B cell (primary cell): Measurements from ENCODE around the gene GMPR2. TPM values are rescaled to one million over a fixed set of nuclear protein-coding genes. Genes with fewer than 3 reads are reported as not detected.
A peak's percentile ranks its signal among the peaks of the same experiment; 100 is the strongest.

ENCODE experiments used
- ATAC-seq: fragments of 200-7000 bp; cut with Tn5 transposase; one replicate; pipeline ENCODE4 v1.10.0; 2021; ENCODE audit warnings: low read depth, mild to moderate bottlenecking, moderate number of reproducible peaks, moderate library complexity
- CTCF ChIA-PET: fragments of 350-600 bp; sonication (Branson Sonifier 250); formaldehyde crosslinking; loops from one replicate; lab custom pipeline; 2021; ENCODE audit warnings: antibody characterized with exemption, inconsistent platforms; lab: Charles Lee
- POLR2A ChIA-PET: fragments of 350-600 bp; sonication (Branson Sonifier 250); formaldehyde crosslinking; loops from one replicate; lab custom pipeline; 2021; ENCODE audit warnings: antibody characterized with exemption; lab: Charles Lee
- DNase-seq: peaks from one replicate; pipeline ENCODE4 v3.0.0; 2013
- H2AFZ ChIP-seq: 2 replicates; pipeline ENCODE4 v1.6.1; 2012; ENCODE audit warnings: mild to moderate bottlenecking, low read depth, low read length; ENCODE audit not compliant: insufficient read depth, poor library complexity, severe bottlenecking
- H3K27ac ChIP-seq, 2 donors: 1 replicate in 1 of 2; 2 replicates in 1 of 2; pipeline ENCODE4 v1.5.1; 2012 to 2013; ENCODE audit warnings: low read length in 2 of 2, mild to moderate bottlenecking in 2 of 2, moderate library complexity in 1 of 2
- H3K27me3 ChIP-seq, 4 experiments: fragments of 200-600 bp in 1 of 4; sonication (generic) in 1 of 4; replicated peaks in 1 of 4; 1 replicate in 2 of 4; 2 replicates in 2 of 4; pipeline versions ENCODE4 v1.6.1 to v1.7.0; 2013 to 2016; ENCODE audit warnings: low read length in 3 of 4, mild to moderate bottlenecking in 2 of 4, mixed read lengths in 1 of 4, moderate library complexity in 1 of 4; ENCODE audit not compliant: insufficient read depth in 4 of 4, control insufficient read depth in 3 of 4; ENCODE audit errors: control extremely low read depth in 1 of 4
- H3K36me3 ChIP-seq, 2 experiments: replicated peaks in 1 of 2; 1 replicate in 1 of 2; 2 replicates in 1 of 2; pipeline versions ENCODE4 v1.6.1 to v1.7.1; 2013; ENCODE audit warnings: low read length in 1 of 2; ENCODE audit not compliant: insufficient read depth in 2 of 2, control insufficient read depth in 1 of 2; ENCODE audit errors: control extremely low read depth in 1 of 2, extremely low read depth in 1 of 2
- H3K4me1 ChIP-seq, 2 donors: fragments of 200-600 bp in 1 of 2; sonication (generic) in 1 of 2; 1 replicate in 1 of 2; 2 replicates in 1 of 2; pipeline versions ENCODE4 v1.5.1 to v1.6.1; 2013 to 2017; ENCODE audit warnings: low read length in 2 of 2; ENCODE audit not compliant: control insufficient read depth in 2 of 2, insufficient read depth in 2 of 2
- H3K4me2 ChIP-seq: replicated peaks from 2 replicates; pipeline ENCODE3; 2012; ENCODE audit warnings: mild to moderate bottlenecking, low read depth, low read length; ENCODE audit not compliant: poor library complexity, severe bottlenecking
- H3K4me3 ChIP-seq, 5 experiments: fragments of 200-600 bp in 1 of 5; sonication (generic) in 1 of 5; 1 replicate in 3 of 5; 2 replicates in 2 of 5; pipeline versions ENCODE4 v1.5.1 to v1.7.0; 2011 to 2016; ENCODE audit warnings: low read length in 4 of 5, mild to moderate bottlenecking in 4 of 5, low read depth in 2 of 5, control low read depth in 1 of 5, moderate library complexity in 1 of 5; ENCODE audit not compliant: insufficient read depth in 1 of 5; ENCODE audit errors: control extremely low read depth in 1 of 5, extremely low read depth in 1 of 5
- H3K79me2 ChIP-seq: fragments of 200-600 bp; sonication (generic); one replicate; pipeline ENCODE4 v1.6.0; 2016; ENCODE audit warnings: low read length; ENCODE audit not compliant: control insufficient read depth, insufficient read depth
- H3K9ac ChIP-seq: fragments of 200-600 bp; sonication (generic); 2 replicates; pipeline ENCODE4 v1.6.1; 2017; ENCODE audit warnings: mild to moderate bottlenecking, low read length, moderate library complexity
- H3K9me3 ChIP-seq, 3 donors: one replicate each; pipeline versions ENCODE4 v1.6.1 to v1.7.1; 2013; ENCODE audit warnings: low read length in 2 of 3; ENCODE audit not compliant: control insufficient read depth in 2 of 3, insufficient read depth in 1 of 3; ENCODE audit errors: control extremely low read depth in 1 of 3
- H4K20me1 ChIP-seq: 2 replicates; pipeline ENCODE4 v1.6.0; 2012; ENCODE audit warnings: mild to moderate bottlenecking, low read length; ENCODE audit not compliant: insufficient read depth, control insufficient read depth, poor library complexity, severe bottlenecking
- H3K27ac Mint-ChIP-seq: one replicate; pipeline ENCODE4 v1.8.0; 2021; ENCODE audit warnings: mixed read lengths
- H3K27me3 Mint-ChIP-seq: one replicate; pipeline ENCODE4 v1.8.0; 2021; ENCODE audit warnings: mixed read lengths
- H3K4me1 Mint-ChIP-seq: one replicate; pipeline ENCODE4 v1.8.0; 2021; ENCODE audit warnings: mixed read lengths
- H3K4me3 Mint-ChIP-seq: one replicate; pipeline ENCODE4 v1.8.0; 2021; ENCODE audit warnings: mixed read lengths
- H3K9me3 Mint-ChIP-seq: one replicate; pipeline ENCODE4 v1.8.0; 2022; ENCODE audit warnings: mixed read lengths; ENCODE audit not compliant: insufficient read depth
- CTCF ChIP-seq: fragments of 200-600 bp; IDR thresholded peaks from one replicate; pipeline ENCODE4 v1.8.0; 2022; ENCODE audit warnings: antibody characterized with exemption, mild to moderate bottlenecking
- EZH2 ChIP-seq: IDR thresholded peaks from 2 replicates; pipeline ENCODE4 v1.6.1; 2012; ENCODE audit warnings: borderline replicate concordance, low read depth, mild to moderate bottlenecking, moderate library complexity, low read length; ENCODE audit not compliant: insufficient read depth, poor library complexity, severe bottlenecking
- WGBS: methylation state at CpG from one replicate; pipeline ENCODE4 v1.1.5; 2013; ENCODE audit warnings: missing lambda C conversion rate; ENCODE audit not compliant: insufficient coverage; 5-methylcytosine and 5-hydroxymethylcytosine counted together
- intact Hi-C: fragments of 100-400 bp; cut with micrococcal nuclease; formaldehyde crosslinking; loops from one replicate; pipeline ENCODE4 v1.10.0; 2022
- polyA plus RNA-seq: library from polyadenylated mRNA; depleted of rRNA; stranded (reverse); fragments of >200 nt; gene quantifications from 2 replicates; pipeline ENCODE4 v1.2.3, GENCODE V29; 2012
- total RNA-seq, 2 donors: library from RNA; stranded (reverse); fragments of 120-200 nt in 1 of 2; gene quantifications; 1 replicate in 1 of 2; 2 replicates in 1 of 2; pipeline versions ENCODE4 v1.2.3 to v1.2.4, GENCODE V29; 2013 to 2022

The GMPR2 gene
- total and polyA plus RNA-seq, 2 donors (not counting 1 experiment from before 2014, with no cell fraction given), result 39.7 to 58.7 TPM

GRCh38 chr14:24194186-24194872 is 38.4 kb upstream of the GMPR2 start:
- H3K27ac ChIP-seq, result peak overlapping the region; percentile 98 to 99
- intact Hi-C loops, result loop anchor here (2.0 kb wide), 1 partner anchor 76 kb away; the partner anchor contains the start of gene RABGGTA
- Mint-ChIP-seq H3K9me3 (no peaks in the 10 kb centered on the region), H3K4me1 (peaks cover 50% of the 10 kb centered on the region), H3K27me3 (no peaks in the 10 kb centered on the region), H3K27ac (peak overlapping the region; percentile 99), H3K4me3 (peak overlapping the region; percentile 89)
- no peaks in the 10 kb centered on the region for H4K20me1 ChIP-seq
- peak overlapping the region; percentile 17 to 99 (median 83) for H3K4me3 ChIP-seq
- ChIA-PET POLR2A (interaction anchor here (2.3 to 3.6 kb wide), 3 partner anchors 19 to 114 kb away, joined by 6 to 64 read pairs (median 16); partner anchors contain the start of genes CHMP4A, IRF9 and MDP1), CTCF (interaction anchor here (0.7 to 3.5 kb wide), 6 partner anchors 13 to 114 kb away, joined by 3 to 10 read pairs (median 4); partner anchors contain the start of genes CIDEB and MDP1)
- H3K36me3 ChIP-seq, result peaks cover 0 to 18% of the 10 kb centered on the region in 2 experiments
- peak overlapping the region; percentile 88 for H2AFZ ChIP-seq
- H3K9me3 ChIP-seq, result no peaks in the 10 kb centered on the region
- TF ChIP-seq EZH2 (no peak), CTCF (no peak)
- DNase-seq (no peak), ATAC-seq (no peak)
- no peaks in the 10 kb centered on the region for H3K27me3 ChIP-seq
- peak overlapping the region; percentile 91 for H3K4me2 ChIP-seq
- H3K4me1 ChIP-seq, result peaks cover 25 to 26% of the 10 kb centered on the region in 2 donors
- 95% methylated on average over 7 of the region's 7 CpGs for WGBS
- peaks cover 60% of the 10 kb centered on the region for H3K79me2 ChIP-seq
- H3K9ac ChIP-seq, result peak overlapping the region; percentile 97

GRCh38 chr14:24194873-24195185 is 37.9 kb upstream of the GMPR2 start:
- no peaks in the 10 kb centered on the region for H3K27me3 Mint-ChIP-seq
- Histone ChIP-seq H4K20me1 (no peaks in the 10 kb centered on the region), H3K27ac (peak overlapping the region; percentile 98 to 99), H3K9me3 (no peaks in the 10 kb centered on the region), H3K79me2 (peaks cover 65% of the 10 kb centered on the region), H3K9ac (peak overlapping the region; percentile 97), H3K27me3 (no peaks in the 10 kb centered on the region), H3K4me3 (peak overlapping the region; percentile 17 to 99 (median 83)), H3K4me2 (peak overlapping the region; percentile 91), H2AFZ (peak overlapping the region; percentile 88), H3K4me1 (peaks cover 25 to 26% of the 10 kb centered on the region in 2 donors), H3K36me3 (peaks cover 0 to 19% of the 10 kb centered on the region in 2 experiments)
- WGBS, result 65% methylated on average over 8 of the region's 8 CpGs
- no peak for DNase-seq
- H3K9me3 Mint-ChIP-seq, result no peaks in the 10 kb centered on the region
- H3K4me1 Mint-ChIP-seq, result peaks cover 50% of the 10 kb centered on the region
- CTCF ChIA-PET, result interaction anchor here (0.7 to 3.5 kb wide), 12 partner anchors 13 to 114 kb away, joined by 3 to 21 read pairs (median 4); partner anchors contain the start of genes CHMP4A, CIDEB, IRF9 and MDP1
- peak overlapping the region; percentile 99 for H3K27ac Mint-ChIP-seq
- intact Hi-C loops, result loop anchor here (1.0 to 5.0 kb wide), 9 partner anchors 18 to 181 kb away; partner anchors contain the start of genes CHMP4A, DHRS1, EMC9 and GMPR2
- no peak for ATAC-seq
- H3K4me3 Mint-ChIP-seq, result peak overlapping the region; percentile 89
- TF ChIP-seq EZH2 (no peak), CTCF (no peak)
- POLR2A ChIA-PET, result interaction anchor here (0.7 to 3.6 kb wide), 10 partner anchors 8 to 235 kb away, joined by 3 to 64 read pairs (median 9); partner anchors contain the start of genes CBLN3, CHMP4A, DCAF11 and EMC9
